ENCODE results near the gene RESP18. TPM values are rescaled to one million over a fixed set of nuclear protein-coding genes. Genes with fewer than 3 reads are reported as not detected.
"Not testable (repeated sequence)": the region's sequence is repeated elsewhere in the genome, so short reads cannot be mapped to it uniquely, and the experiment has no call there.

RESP18 gene
- total and polyA plus RNA-seq, 3 experiments from 2014 or later, result not detected

DNA sequence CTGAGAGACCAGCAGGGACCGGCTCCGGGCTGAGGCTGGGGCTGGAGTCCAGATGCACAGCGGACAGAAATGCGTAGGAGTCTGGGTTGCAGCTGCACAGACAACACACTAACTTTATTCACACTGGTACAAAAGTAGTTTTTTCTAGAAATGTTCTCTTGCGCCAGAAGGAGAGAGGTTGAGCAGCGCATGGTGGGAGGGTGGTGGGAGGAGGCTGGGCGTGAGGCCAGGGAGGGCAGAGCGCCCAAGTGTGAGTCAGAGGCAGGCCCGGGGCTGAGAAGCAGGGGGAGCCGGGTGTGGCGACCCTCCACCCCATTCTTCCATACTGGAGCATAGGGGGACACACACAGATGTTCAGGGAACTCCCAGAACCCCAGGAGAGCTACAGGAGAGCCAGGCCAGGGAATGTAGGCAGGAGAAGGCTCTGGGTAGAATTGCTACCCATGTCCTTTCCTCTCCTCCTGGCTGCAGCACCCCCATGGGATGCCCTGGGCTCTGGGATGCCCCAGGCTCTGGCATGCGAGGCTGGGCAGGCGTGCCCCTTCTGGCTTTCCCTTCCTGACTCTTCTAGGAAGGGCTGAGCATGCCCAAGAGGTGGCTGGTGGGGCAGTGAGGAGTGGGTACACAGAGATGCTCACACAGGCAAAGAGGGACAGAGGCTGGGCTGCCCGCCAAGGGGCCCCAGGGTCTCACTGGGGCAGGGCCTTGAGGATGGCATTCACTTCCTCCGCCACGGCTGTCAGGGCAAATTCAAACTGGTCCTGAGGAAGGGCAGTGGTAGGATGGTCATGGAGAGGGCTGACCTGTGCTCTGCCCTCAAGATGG, 42.8 kb downstream of the RESP18 start:
- ChIA-PET POLR2A (no interaction called here), CTCF (interaction anchor here (0.8 to 7.4 kb wide), 4 partner anchors 10 to 220 kb away, joined by 3 to 258 read pairs (median 3); partner anchors contain the start of genes DNAJB2 and NHEJ1)

DNA sequence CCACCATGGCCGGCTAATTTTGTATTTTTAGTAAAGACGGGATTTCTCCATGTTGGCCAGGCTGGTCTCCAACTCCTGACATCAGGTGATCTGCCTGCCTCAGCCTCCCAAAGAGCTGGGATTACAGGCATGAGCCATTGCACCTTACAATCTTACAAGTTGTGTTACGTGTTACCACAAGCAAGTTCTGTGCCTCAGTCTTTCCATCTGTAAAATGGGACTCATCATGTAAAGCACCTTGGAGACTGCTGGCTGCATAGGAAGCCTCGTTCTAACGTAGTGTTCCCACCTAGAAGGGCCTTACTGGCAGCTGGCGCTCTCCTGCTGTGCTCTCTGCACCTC, 43.4 kb downstream of the RESP18 start:
- Mint-ChIP-seq H3K4me3 (no peak overlapping the region), H3K27ac (peak overlapping the region in 2 of 8 donors; percentile 19 to 36), H3K27me3 (no peaks in the 10 kb centered on the region), H3K4me1 (peaks cover 3 to 12% (median 4%) of the 10 kb centered on the region in 3 donors), H3K9me3 (no peaks in the 10 kb centered on the region), H3K36me3 (peaks cover 0 to 24% (median 0%) of the 10 kb centered on the region in 3 donors)
- no peak overlapping the region for H3K4me3 ChIP-seq (ENCODE audit: low read length)
- no peak for DNase-seq
- H3K27ac ChIP-seq (ENCODE audit: low read depth, low read length), result no peak overlapping the region
- H3K36me3 ChIP-seq (ENCODE audit: insufficient read depth, low read length), result no peaks in the 10 kb centered on the region
- H3K9me3 ChIP-seq (ENCODE audit: low read length), result no peaks in the 10 kb centered on the region
- H3K27me3 ChIP-seq (ENCODE audit: insufficient read depth, low read length, poor library complexity, severe bottlenecking), result no peaks in the 10 kb centered on the region
- H3K4me1 ChIP-seq (ENCODE audit: insufficient read depth, low read length), result peaks cover under 1% of the 10 kb centered on the region
- ChIA-PET CTCF (interaction anchor here (0.8 to 7.4 kb wide), 3 partner anchors 9 to 220 kb away, joined by 3 to 258 read pairs (median 3); partner anchors contain the start of genes DNAJB2 and NHEJ1), POLR2A (no interaction called here)

More for the DNA sequence above, 42.8 kb downstream of the RESP18 start:
- Histone ChIP-seq H3K4me1 (ENCODE audit: insufficient read depth, low read length) (peaks cover 5% of the 10 kb centered on the region), H3K9me3 (ENCODE audit: low read length) (no peaks in the 10 kb centered on the region), H3K36me3 (ENCODE audit: insufficient read depth, low read length) (no peaks in the 10 kb centered on the region), H3K27me3 (ENCODE audit: insufficient read depth, low read length, poor library complexity, severe bottlenecking) (no peaks in the 10 kb centered on the region), H3K4me3 (ENCODE audit: low read length) (no peak overlapping the region), H3K27ac (ENCODE audit: low read depth, low read length) (no peak overlapping the region)
- H3K9me3 Mint-ChIP-seq, result no peaks in the 10 kb centered on the region
- H3K27me3 Mint-ChIP-seq, result no peaks in the 10 kb centered on the region
- peak overlapping the region in 3 of 8 donors; percentile 36 to 92 (median 72) for H3K27ac Mint-ChIP-seq
- H3K4me3 Mint-ChIP-seq, result no peak overlapping the region
- DNase-seq, result no peak
- peaks cover 0 to 19% (median 0%) of the 10 kb centered on the region in 3 donors for H3K36me3 Mint-ChIP-seq
- peaks cover 7 to 15% (median 7%) of the 10 kb centered on the region in 3 donors for H3K4me1 Mint-ChIP-seq

DNA sequence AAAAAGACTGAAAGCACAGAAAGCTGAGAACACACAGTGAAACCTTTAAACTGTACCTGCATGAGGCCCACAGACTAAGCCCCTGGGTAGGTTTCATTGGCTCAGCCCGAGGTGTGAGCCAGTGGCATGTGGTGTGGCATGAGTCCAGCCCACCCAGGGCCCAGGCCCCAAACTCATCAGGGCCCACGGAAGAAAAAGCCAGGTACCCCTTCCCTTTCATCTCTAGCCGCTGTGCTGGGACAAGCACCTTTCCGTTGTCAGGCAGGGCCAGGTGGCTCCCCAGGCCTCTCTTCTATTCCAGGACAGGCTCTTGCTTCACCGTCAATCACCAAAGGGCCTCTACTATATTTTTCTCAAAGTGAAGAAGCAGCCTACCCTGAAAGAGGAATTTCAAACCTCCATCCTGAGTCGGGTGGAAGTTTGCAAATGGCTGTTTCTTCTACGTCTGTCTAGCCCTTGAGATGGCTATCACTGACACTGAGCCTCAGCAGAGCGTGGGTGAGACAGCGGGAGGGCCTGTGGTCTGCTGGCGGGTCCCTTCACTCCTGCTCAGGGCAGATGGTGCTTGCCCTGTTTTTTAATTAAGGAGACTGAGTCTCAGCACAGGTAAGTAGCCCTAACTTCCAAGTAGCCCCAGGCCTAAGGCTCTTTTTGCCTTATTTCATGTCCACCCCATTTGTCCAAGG, 44.8 kb downstream of the RESP18 start:
- Histone ChIP-seq H3K27ac (ENCODE audit: low read depth, low read length) (peak overlapping the region; percentile 9), H3K27me3 (ENCODE audit: insufficient read depth, low read length, poor library complexity, severe bottlenecking) (no peaks in the 10 kb centered on the region), H3K9me3 (ENCODE audit: low read length) (no peaks in the 10 kb centered on the region), H3K36me3 (ENCODE audit: insufficient read depth, low read length) (peaks cover 12% of the 10 kb centered on the region), H3K4me3 (ENCODE audit: low read length) (no peak overlapping the region), H3K4me1 (ENCODE audit: insufficient read depth, low read length) (no peaks in the 10 kb centered on the region)
- peak overlapping the region in 7 of 8 donors; percentile 17 to 84 (median 74) for H3K27ac Mint-ChIP-seq
- ChIA-PET CTCF (interaction anchor here (1.0 kb wide), 1 partner anchor 9 kb away, joined by 3 read pairs; the partner anchor contains the start of gene DNAJB2), POLR2A (interaction anchor here (0.7 to 0.9 kb wide), 2 partner anchors 9 to 110 kb away, joined by 3 read pairs; partner anchors contain the start of gene DNAJB2)
- H3K27me3 Mint-ChIP-seq, result no peaks in the 10 kb centered on the region
- peaks cover 3 to 38% (median 11%) of the 10 kb centered on the region in 3 donors for H3K36me3 Mint-ChIP-seq
- no peak for DNase-seq
- peaks cover 5 to 19% (median 8%) of the 10 kb centered on the region in 3 donors for H3K4me1 Mint-ChIP-seq
- no peaks in the 10 kb centered on the region for H3K9me3 Mint-ChIP-seq
- H3K4me3 Mint-ChIP-seq, result no peak overlapping the region

DNA sequence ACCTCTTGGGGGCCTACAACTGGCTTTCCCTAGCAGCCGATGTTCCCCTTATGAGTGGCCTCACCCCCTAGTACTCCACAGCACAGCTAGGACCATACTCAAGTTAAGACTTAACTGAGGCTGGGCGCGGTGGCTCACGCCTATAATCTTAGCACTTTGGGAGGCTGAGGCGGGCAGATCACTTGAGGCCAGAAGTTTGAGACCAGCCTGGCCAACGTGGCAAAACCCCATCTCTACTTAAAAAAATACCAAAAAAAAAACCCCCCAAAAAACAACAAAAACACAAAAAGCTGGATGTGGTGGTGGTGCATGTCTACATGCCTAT, 45.5 kb downstream of the RESP18 start:
- POLR2A ChIA-PET; H3K9me3 Mint-ChIP-seq; H3K27me3 ChIP-seq (ENCODE audit: insufficient read depth, low read length, poor library complexity, severe bottlenecking); H3K9me3 ChIP-seq (ENCODE audit: low read length); H3K4me1 ChIP-seq (ENCODE audit: insufficient read depth, low read length); DNase-seq; H3K4me3 ChIP-seq (ENCODE audit: low read length); H3K27me3 Mint-ChIP-seq; H3K27ac ChIP-seq (ENCODE audit: low read depth, low read length): not testable (repeated sequence)
- Mint-ChIP-seq H3K36me3 (peaks cover 8 to 45% (median 12%) of the 10 kb centered on the region in 3 donors), H3K4me1 (peaks cover 8 to 21% (median 10%) of the 10 kb centered on the region in 3 donors), H3K27ac (peak overlapping the region in 7 of 8 donors; percentile 32 to 84 (median 74)), H3K4me3 (peak overlapping the region in 1 of 7 donors; percentile 27)
- H3K36me3 ChIP-seq (ENCODE audit: insufficient read depth, low read length), result peaks cover 18% of the 10 kb centered on the region
- CTCF ChIA-PET, result interaction anchor here (1.0 to 14.9 kb wide), 3 partner anchors 5 to 10 kb away, joined by 3 to 258 read pairs (median 5); partner anchors contain the start of gene DNAJB2

DNA sequence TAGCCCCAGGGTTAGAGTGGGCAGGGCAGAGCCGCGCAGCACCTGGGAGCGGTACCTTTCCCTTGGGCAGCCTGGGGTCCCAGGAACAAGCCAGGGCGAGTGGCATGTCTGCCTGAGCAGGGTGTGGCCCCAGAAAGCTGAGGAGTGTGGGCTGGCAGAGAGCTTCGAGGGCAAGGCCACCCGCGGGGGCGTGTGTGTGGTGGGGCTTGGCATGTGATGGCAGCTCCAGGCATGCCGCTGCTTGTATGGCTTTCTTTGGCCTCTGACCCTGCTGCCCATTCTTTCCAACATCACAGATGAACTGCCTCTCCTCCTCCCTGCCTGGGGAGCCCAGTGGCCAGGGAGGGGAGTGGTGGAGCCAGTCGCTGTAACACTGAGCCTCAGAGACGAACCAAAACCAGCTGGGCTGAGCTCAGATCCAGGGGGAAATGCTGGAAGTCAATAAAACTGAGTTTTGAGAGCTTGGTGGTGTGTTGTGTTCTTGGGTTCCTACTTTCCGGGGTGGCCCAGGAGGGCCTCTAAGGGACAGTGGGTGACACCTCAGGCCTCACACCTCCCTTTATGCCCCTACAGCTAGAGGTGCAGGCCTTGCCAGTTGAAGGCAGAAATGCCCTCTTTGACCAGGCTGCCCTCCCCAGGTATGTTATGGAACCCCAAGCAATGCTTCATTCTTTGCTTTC, 46.0 kb downstream of the RESP18 start:
- Histone ChIP-seq H3K4me3 (ENCODE audit: low read length) (no peak overlapping the region), H3K36me3 (ENCODE audit: insufficient read depth, low read length) (peaks cover 20% of the 10 kb centered on the region), H3K4me1 (ENCODE audit: insufficient read depth, low read length) (no peaks in the 10 kb centered on the region), H3K27me3 (ENCODE audit: insufficient read depth, low read length, poor library complexity, severe bottlenecking) (no peaks in the 10 kb centered on the region), H3K9me3 (ENCODE audit: low read length) (no peaks in the 10 kb centered on the region), H3K27ac (ENCODE audit: low read depth, low read length) (no peak overlapping the region)
- Mint-ChIP-seq H3K9me3 (no peaks in the 10 kb centered on the region), H3K4me1 (peaks cover 8 to 22% (median 10%) of the 10 kb centered on the region in 3 donors), H3K4me3 (no peak overlapping the region), H3K27ac (peak overlapping the region in 7 of 8 donors; percentile 37 to 84 (median 77)), H3K36me3 (peaks cover 8 to 50% (median 12%) of the 10 kb centered on the region in 3 donors), H3K27me3 (no peaks in the 10 kb centered on the region)
- ChIA-PET CTCF (interaction anchor here (1.0 to 14.9 kb wide), 3 partner anchors 6 to 10 kb away, joined by 3 to 258 read pairs (median 5); partner anchors contain the start of gene DNAJB2), POLR2A (no interaction called here)
- no peak for DNase-seq

DNA sequence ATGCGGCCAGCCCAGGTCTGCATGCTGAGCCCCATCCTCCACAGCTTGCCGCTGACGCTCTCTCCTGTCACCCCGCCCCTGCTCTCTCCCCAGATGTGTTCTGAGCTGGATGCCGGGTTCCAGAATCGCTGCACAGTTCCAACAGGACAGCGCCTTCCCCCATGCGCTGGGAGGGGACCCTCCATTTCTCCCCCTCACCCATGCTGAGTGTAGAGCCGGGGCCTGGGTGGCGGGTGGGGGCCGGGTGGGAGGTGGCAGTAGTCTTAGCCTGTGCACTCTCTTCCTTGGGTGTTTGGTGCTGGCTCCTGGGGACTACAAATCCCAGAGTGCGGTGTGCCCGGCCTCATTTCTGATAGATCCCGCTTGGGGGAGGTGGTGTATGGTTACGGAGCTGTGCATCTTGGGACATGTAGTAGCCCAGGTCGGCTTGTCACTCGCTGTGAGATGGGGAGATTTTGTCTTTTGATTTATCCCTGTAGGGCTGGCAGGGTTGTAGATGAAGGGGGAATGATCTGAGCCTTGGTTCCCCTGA, 46.6 kb downstream of the RESP18 start:
- peaks cover 8 to 28% (median 10%) of the 10 kb centered on the region in 3 donors for H3K4me1 Mint-ChIP-seq
- CTCF ChIA-PET, result interaction anchor here (14.9 kb wide), 1 partner anchor 7 kb away, joined by 258 read pairs; no protein-coding TSS in a partner anchor
- no peak overlapping the region for H3K4me3 ChIP-seq (ENCODE audit: low read length)
- no peaks in the 10 kb centered on the region for H3K27me3 Mint-ChIP-seq
- no peaks in the 10 kb centered on the region for H3K27me3 ChIP-seq (ENCODE audit: insufficient read depth, low read length, poor library complexity, severe bottlenecking)
- peaks cover 4% of the 10 kb centered on the region for H3K4me1 ChIP-seq (ENCODE audit: insufficient read depth, low read length)
- DNase-seq, result no peak
- H3K36me3 Mint-ChIP-seq, result peaks cover 8 to 56% (median 12%) of the 10 kb centered on the region in 3 donors
- no peaks in the 10 kb centered on the region for H3K9me3 ChIP-seq (ENCODE audit: low read length)
- H3K9me3 Mint-ChIP-seq, result no peaks in the 10 kb centered on the region
- H3K27ac Mint-ChIP-seq, result peak overlapping the region in 4 of 8 donors; percentile 17 to 77 (median 57)
- POLR2A ChIA-PET, result interaction anchor here (1.3 kb wide), 1 partner anchor 8 kb away, joined by 4 read pairs; no protein-coding TSS in a partner anchor
- peaks cover 25% of the 10 kb centered on the region for H3K36me3 ChIP-seq (ENCODE audit: insufficient read depth, low read length)
- H3K4me3 Mint-ChIP-seq, result no peak overlapping the region
- no peak overlapping the region for H3K27ac ChIP-seq (ENCODE audit: low read depth, low read length)

DNA sequence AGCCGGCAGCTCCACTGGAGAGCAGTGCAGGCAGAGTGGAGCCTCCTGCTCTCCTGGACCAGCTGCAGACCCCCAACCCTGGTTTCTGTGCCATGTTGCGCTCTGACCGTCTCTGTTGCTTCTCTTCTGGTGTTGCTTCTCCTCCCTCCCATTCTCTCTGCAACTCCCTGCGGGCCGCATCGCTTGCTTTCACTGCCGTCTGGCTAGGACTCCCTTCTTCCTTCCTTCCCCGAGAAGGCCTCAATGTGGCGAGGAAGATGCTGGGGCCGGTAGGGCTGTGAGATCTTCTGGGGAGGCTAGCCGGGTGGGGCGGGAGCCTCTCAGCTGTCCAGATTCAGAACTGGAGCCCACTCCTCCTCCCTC, 47.2 kb downstream of the RESP18 start:
- H3K4me3 Mint-ChIP-seq, result no peak overlapping the region
- peaks cover 8 to 62% (median 12%) of the 10 kb centered on the region in 3 donors for H3K36me3 Mint-ChIP-seq
- no peaks in the 10 kb centered on the region for H3K27me3 Mint-ChIP-seq
- POLR2A ChIA-PET, result interaction anchor here (1.3 kb wide), 1 partner anchor 9 kb away, joined by 4 read pairs; no protein-coding TSS in a partner anchor
- Histone ChIP-seq H3K9me3 (ENCODE audit: low read length) (no peaks in the 10 kb centered on the region), H3K4me1 (ENCODE audit: insufficient read depth, low read length) (peaks cover 9% of the 10 kb centered on the region), H3K27me3 (ENCODE audit: insufficient read depth, low read length, poor library complexity, severe bottlenecking) (no peaks in the 10 kb centered on the region), H3K27ac (ENCODE audit: low read depth, low read length) (no peak overlapping the region), H3K36me3 (ENCODE audit: insufficient read depth, low read length) (peaks cover 30% of the 10 kb centered on the region), H3K4me3 (ENCODE audit: low read length) (no peak overlapping the region)
- no peaks in the 10 kb centered on the region for H3K9me3 Mint-ChIP-seq
- DNase-seq, result no peak
- peak overlapping the region in 3 of 8 donors; percentile 74 to 83 (median 75) for H3K27ac Mint-ChIP-seq
- CTCF ChIA-PET, result interaction anchor here (14.9 kb wide), 1 partner anchor 7 kb away, joined by 258 read pairs; no protein-coding TSS in a partner anchor
- peaks cover 9 to 34% (median 13%) of the 10 kb centered on the region in 3 donors for H3K4me1 Mint-ChIP-seq
